ENCODE measurements around the gene HSPG2. TPM values are rescaled to one million over a fixed set of nuclear protein-coding genes. Genes with fewer than 3 reads are reported as not detected.
A peak's percentile ranks its signal among the peaks of the same experiment; 100 is the strongest.

Gene HSPG2
- total and polyA plus RNA-seq, 2 of the 13 experiments (the other 11 are each of a cell fraction or from before 2014, with no cell fraction given) = 9.1 to 13.1 TPM

DNA sequence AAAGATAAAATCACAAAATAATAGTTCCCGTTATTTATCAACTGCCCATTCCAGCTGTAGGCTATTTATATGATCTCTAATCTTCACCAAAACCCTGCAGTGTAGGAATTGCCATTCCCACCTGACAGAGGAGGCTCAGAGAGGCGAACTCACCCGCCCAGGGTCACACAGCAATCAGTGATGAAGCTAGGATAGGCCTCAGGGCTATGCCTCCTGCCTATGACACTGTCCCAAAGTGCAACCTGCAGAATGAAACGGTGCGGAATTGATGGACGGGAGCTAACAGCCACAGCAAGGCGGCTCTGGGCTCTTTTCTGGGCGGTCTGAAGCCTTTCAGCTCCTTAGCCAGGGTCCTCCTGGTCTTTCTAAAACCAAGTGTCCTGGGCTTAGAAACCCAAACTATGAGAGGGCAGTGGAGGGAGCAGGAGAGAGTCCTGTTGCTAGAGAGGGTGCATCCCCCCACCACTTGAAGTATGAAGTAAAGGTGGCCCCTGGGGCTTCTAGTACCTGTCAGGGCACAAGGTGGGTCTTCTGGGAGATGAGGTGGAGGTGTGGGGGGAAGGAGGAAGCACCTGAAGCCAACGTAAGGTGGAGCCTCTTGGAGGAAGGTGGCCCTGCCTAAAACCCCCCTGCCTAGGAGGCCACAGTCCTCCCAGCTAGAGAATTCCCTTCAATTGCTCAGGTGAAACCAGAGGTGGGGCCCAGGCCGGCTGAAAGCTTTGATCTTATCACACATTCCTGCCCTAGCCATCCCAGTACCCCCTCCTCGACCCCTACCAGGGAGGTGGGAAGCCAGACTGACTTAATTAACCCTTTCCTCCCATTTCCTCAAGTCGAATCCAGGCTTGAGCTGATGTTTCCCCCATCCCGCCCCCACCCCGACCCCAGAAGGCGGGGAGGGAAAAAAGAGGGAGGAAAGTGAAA lies 14.8 kb downstream of the HSPG2 start (continued):
- TF ChIP-seq ASH2L (IDR thresholded peaks at IDR 0.05; ENCODE audit: insufficient read length, low read depth, low read length) (no peak), ZC3H4 (CRISPR knock-in tag; IDR thresholded peaks at IDR 0.05; ENCODE audit: borderline replicate concordance) (no peak), ZNF616 (CRISPR knock-in tag; IDR thresholded peaks at IDR 0.05; ENCODE audit: low read depth) (no peak), ZNF883 (CRISPR knock-in tag; IDR thresholded peaks at IDR 0.05; ENCODE audit: not compliant biosample characterization) (no peak), NRL (CRISPR knock-in tag; IDR thresholded peaks at IDR 0.05; ENCODE audit: borderline replicate concordance) (no peak), E2F1 (CRISPR knock-in tag; IDR thresholded peaks at IDR 0.05) (no peak), BRD4 (CRISPR knock-in tag; IDR thresholded peaks at IDR 0.05) (no peak), ARNTL (CRISPR knock-in tag; IDR thresholded peaks at IDR 0.05) (no peak), MED1 (CRISPR knock-in tag; IDR thresholded peaks at IDR 0.05) (no peak), MAF1 (CRISPR knock-in tag; IDR thresholded peaks at IDR 0.05; ENCODE audit: borderline replicate concordance) (no peak), ZNF326 (CRISPR knock-in tag; IDR thresholded peaks at IDR 0.05; ENCODE audit: borderline replicate concordance) (no peak), HNF4G (IDR thresholded peaks at IDR 0.05; ENCODE audit: borderline replicate concordance, low read depth, low read length) (peak; percentile 80), HNF4G (CRISPR knock-in tag; IDR thresholded peaks at IDR 0.05; ENCODE audit: borderline replicate concordance, low read depth) (no peak), MEIS1 (CRISPR knock-in tag; IDR thresholded peaks at IDR 0.05; ENCODE audit: borderline replicate concordance) (no peak), MEIS2 (CRISPR knock-in tag; IDR thresholded peaks at IDR 0.05) (no peak; the same call in 1 of the 2 replicates), PAXIP1 (CRISPR knock-in tag; conservative IDR thresholded peaks at IDR 0.05) (peak; percentile 83), ZNF296 (CRISPR knock-in tag; conservative IDR thresholded peaks at IDR 0.05) (no peak), ZBTB7B (CRISPR knock-in tag; IDR thresholded peaks at IDR 0.05) (peak; percentile 85; the same call in 1 of the 2 replicates), ZNF564 (CRISPR knock-in tag; IDR thresholded peaks at IDR 0.05) (0 out of 2 replicates have a peak, but pooled peaks have one; percentile 35)
- TF ChIP-seq, protein P1, sequence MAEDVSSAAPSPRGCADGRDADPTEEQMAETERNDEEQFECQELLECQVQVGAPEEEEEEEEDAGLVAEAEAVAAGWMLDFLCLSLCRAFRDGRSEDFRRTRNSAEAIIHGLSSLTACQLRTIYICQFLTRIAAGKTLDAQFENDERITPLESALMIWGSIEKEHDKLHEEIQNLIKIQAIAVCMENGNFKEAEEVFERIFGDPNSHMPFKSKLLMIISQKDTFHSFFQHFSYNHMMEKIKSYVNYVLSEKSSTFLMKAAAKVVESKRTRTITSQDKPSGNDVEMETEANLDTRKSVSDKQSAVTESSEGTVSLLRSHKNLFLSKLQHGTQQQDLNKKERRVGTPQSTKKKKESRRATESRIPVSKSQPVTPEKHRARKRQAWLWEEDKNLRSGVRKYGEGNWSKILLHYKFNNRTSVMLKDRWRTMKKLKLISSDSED (CRISPR knock-in tag; IDR thresholded peaks at IDR 0.05) = no peak
- TF ChIP-seq, protein P2, sequence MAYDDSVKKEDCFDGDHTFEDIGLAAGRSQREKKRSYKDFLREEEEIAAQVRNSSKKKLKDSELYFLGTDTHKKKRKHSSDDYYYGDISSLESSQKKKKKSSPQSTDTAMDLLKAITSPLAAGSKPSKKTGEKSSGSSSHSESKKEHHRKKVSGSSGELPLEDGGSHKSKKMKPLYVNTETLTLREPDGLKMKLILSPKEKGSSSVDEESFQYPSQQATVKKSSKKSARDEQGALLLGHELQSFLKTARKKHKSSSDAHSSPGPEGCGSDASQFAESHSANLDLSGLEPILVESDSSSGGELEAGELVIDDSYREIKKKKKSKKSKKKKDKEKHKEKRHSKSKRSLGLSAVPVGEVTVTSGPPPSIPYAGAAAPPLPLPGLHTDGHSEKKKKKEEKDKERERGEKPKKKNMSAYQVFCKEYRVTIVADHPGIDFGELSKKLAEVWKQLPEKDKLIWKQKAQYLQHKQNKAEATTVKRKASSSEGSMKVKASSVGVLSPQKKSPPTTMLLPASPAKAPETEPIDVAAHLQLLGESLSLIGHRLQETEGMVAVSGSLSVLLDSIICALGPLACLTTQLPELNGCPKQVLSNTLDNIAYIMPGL (CRISPR knock-in tag; IDR thresholded peaks at IDR 0.05; ENCODE audit: borderline replicate concordance in 1 of 2, low read depth in 1 of 2) = no peak
